CMK (cell line): Measurements from ENCODE around the gene PARP8.
"Not testable (repeated sequence)": the region's sequence is repeated elsewhere in the genome, so short reads cannot be mapped to it uniquely, and the experiment has no call there.

Experiments used
- DNase-seq: peaks from one replicate; pipeline ENCODE4 v3.0.0-alpha.2; 2010; ENCODE audit warnings: low read depth

PARP8 gene

GRCh38 chr5:50786073-50786472 lies 119.6 kb downstream of the PARP8 start:
- DNase-seq: no peak

DNA sequence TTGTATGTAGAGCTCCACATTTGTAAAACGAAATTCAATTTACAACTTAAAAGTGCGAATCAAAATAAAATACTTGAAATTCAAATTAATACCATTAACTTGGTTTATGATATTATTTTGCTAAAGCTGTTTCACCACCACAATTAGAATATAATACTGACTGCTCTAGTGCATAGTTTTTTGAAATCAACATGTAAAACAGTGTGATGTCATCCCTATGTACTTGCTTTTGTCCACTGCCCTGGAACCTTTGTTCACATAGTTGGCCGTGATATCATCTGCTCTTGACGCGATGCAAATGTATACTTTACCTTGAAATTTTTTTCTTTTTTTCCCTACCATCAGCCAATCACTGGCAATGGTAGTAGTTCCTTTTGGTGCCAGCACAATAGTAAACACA lies 125.4 kb downstream of the PARP8 start:
- DNase-seq: no peak

- DNase-seq: no peak
Measured at GRCh38 chr5:50792843-50793242, 126.4 kb downstream of the PARP8 start.

DNA sequence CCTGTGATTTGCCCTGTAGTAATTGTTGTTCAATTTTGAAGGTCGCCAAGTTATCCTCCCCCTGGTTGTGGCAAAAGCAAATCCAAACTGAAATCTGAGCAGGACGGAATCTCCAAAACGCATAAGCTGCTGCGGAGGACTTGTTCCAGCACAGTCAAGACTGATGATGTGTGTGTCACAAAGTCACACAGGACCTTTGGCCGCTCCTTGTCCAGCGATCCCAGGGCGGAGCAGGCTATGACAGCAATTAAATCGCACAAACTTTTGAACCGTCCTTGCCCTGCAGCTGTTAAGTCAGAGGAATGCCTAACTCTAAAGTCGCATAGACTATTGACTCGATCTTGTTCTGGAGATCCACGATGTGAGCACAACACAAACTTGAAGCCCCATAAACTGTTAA lies 128.4 kb downstream of the PARP8 start:
- DNase-seq: no peak

DNA sequence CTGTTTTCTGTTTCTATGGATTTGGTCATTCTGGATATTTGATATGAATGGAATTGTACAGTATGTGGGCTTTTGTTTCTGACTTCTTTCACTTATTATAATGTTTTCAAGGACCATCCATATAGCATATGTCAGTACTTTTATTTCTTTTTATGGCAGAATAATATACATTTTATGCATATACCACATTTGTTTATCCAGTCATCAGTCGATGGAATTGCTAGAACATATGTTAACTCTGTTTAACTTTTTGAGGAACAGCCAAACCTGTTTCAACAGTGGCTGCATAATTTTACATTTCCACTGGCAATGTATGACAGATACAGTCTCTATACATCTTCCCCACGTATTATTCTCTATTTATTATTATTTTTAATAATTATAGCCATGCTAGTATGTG lies 131.6 kb downstream of the PARP8 start:
- no peak for DNase-seq

- DNase-seq: no peak
Measured at GRCh38 chr5:50799596-50799995, 133.2 kb downstream of the PARP8 start.

DNA sequence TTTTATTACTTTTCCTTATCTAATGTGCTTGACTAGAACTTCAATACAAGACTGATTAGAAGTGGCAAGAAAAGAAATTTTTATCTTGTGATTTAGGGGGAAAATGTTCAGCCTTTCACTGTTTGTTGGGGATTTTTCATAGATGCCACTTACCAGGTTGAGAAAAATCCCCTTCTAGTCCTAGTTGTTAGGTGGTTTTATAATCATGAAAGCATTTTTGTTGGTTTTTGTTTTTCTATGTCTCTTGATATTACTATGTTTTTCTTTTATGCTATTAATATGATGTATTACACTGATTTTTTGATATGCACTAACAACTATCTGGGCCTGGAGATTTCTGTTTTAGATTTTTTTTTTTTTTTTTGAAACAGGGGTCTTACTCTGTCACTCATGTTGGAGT lies 134.0 kb downstream of the PARP8 start:
- no peak for DNase-seq

GRCh38 chr5:50807661-50808060 lies 141.2 kb downstream of the PARP8 start:
- no peak for DNase-seq

DNA sequence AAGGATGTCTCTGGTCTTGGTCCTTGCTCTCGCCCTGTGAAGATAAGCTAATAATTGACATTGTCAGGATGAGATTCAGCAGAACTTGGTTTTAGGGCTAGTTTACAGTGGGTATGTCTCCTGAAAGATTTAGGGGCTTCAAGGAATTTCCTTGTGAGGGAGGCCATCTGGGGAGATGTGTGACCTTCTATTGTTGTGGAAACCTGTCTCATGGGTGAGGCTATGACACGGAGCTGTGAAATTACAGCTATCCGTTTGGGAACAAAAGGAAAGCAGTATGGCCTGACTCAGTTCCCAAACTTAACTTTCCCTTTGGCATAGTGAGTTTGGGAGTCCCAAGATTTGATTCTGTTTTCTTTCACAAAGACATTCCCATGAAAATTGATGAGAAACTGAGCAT lies 142.0 kb downstream of the PARP8 start:
- no peak for DNase-seq

GRCh38 chr5:50811746-50812145 lies 145.3 kb downstream of the PARP8 start:
- not testable (repeated sequence) for DNase-seq

- DNase-seq: no peak
Measured at GRCh38 chr5:50813691-50814090, 147.3 kb downstream of the PARP8 start.

DNA sequence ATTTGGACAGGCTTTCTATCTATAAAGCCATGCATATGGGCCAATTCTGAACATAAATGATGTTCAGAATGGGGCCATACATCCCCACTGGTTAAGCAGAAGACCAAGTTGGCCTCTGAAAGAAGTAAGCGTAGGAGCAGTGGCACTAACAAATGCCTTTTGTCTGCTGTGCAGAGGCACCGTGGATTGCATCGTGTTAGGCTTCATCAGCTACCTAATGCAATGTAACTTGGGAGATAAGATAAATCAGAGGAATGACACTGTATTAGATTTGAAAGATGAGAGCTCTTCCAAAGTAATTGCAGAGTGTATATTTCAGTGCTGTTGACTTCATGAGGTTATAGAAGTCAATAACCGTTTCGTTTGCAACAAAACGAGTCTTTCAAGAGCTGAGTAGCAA lies 148.1 kb downstream of the PARP8 start:
- DNase-seq: no peak

GRCh38 chr5:50822046-50822445 lies 155.6 kb downstream of the PARP8 start:
- DNase-seq: no peak

DNA sequence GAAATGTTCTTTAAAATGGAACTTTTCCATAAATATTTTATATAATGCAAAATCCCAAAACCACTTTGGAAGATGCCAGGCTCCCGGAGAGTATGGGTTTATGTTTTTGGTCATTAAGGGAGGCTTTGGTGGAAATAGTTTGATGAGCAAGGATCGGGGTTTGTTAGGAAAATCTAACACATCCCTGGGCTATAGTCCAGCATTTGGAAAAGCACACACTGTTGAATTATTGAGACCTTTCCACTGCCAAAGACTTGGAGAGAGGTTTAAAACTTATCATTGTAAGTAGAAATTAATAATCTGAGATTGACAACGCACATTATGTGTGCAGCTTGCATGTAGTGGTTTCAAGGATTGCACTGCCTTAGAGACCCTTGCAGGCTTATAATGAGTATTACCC lies 156.3 kb downstream of the PARP8 start:
- DNase-seq: no peak

- no peak for DNase-seq
Measured at GRCh38 chr5:50823568-50823967, 157.1 kb downstream of the PARP8 start.

- DNase-seq: no peak
Measured at GRCh38 chr5:50824109-50824508, 157.7 kb downstream of the PARP8 start.

DNA sequence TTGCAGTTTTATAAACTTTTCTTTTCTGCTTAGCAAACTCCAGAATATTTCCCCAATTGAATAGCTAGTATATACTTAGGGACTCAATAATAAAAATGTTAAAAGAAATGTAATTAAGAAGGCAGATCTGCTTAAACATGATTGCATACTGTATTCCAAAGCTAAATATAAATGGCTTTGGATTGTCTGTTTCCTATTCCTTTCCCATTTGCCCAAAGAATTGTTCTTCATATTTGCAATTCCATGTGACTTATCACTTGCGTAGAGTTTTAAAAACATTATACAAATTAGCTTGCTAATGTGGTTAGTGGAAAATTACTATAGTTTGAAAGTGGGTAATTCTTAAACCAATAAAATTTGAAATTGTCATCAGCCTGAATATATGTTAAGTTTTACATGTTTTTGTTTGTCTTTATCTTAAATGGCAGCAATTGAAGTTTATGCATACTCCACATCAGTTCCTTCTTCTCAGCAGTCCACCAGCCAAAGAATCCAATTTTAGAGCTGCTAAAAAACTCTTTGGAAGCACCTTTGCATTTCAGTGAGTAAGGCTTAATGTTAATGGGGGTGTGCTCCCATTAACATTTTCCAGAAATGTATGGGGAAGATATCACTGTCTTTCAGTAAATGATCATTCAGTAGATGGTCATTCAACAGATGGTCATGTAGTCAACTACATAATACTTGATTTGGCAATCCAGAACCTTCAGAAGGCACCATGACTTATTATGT lies 161.2 kb downstream of the PARP8 start:
- no peak for DNase-seq

DNA sequence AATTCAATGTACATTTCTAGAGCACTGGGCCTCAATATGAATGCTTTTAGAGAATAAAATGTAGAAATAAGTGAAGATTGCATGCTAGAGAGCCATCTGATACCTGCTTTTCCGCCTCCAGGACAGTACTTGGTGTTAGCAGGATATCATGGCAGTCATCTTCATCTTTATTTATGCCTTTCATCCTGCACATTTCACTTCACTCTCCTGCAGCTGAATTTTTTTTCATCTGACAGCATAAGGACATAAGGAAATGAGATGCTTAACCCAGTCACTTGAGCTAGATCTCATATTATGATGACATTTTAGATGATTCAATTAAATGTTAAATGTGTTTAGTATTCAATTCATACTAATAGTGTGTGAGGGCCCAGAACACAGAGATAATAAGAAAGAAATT lies 162.6 kb downstream of the PARP8 start:
- DNase-seq: no peak

- no peak for DNase-seq
Measured at GRCh38 chr5:50832657-50833284, 166.3 kb downstream of the PARP8 start.

- DNase-seq: no peak
Measured at GRCh38 chr5:50836356-50836755, 169.9 kb downstream of the PARP8 start.

- no peak for DNase-seq
Measured at GRCh38 chr5:50839472-50839871, 173.0 kb downstream of the PARP8 start.

DNA sequence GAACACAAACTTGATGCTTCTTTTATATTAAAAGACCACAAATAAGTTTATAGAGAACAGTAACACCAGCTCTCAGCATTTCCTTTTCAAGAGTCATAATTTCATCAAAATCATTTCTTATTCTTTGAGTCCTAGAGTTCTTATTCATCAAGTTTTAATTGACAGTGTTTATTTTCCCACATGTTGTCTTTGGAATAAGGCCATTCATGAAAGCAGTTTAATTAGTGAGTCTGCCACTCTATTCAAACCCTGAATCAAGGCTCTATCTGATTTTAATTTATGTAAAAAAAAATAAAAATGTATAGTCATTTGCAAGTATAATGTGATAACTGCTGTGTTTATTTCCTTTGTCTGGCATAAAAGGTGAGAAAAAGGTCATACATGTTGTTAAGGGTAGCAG lies 176.7 kb downstream of the PARP8 start:
- DNase-seq: no peak

DNA sequence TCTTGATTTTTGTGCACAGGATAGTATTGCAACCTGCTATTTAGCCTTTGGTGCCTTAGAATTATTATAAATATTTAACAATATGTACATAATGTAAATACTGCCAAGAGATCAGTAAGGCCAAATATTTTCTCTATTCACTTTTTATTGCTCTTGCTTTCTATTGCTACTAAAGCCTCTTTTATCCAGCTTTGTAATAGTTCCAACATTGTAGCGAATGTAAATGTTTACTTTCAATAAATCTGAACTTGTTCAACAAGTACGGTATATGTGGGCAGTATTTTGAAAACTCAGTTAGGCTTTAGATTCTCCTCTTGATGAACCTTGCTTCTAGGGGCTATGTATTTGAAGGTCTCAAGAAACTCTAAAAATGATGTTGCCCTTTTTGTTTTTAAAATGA lies 179.8 kb downstream of the PARP8 start:
- no peak for DNase-seq

DNA sequence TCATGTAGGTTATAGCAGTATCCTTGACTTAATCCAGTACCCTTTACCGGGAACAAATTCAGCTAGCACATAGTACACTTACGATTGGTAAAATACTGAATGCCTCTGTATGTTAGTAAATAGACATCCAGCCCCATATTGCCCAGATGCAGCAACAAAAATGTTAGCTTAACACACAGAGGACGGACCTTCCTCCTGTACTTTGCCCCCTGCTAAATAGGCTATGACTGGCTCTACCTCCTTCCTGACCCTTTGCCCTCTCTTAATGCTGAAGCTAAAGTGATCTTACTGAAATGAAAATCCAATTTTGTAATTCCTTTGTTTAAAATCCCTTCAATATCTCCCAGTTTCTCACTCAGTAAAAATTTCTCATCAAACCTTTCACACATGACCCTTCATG lies 183.1 kb downstream of the PARP8 start:
- DNase-seq: no peak
